CD4-positive, alpha-beta T cell treated with Interleukin-21 for 1 hour (primary cell): ENCODE results near the gene SHKBP1.
"Not testable (repeated sequence)": the region's sequence is repeated elsewhere in the genome, so short reads cannot be mapped to it uniquely, and the experiment has no call there.

Experiments
- DNase-seq: peaks from one replicate; pipeline ENCODE4 v3.0.0-alpha.2; 2020

SHKBP1 gene

GRCh38 chr19:40555978-40556689 is 20.5 kb upstream of the SHKBP1 start:
- no peak for DNase-seq

GRCh38 chr19:40556953-40557530 is 19.6 kb upstream of the SHKBP1 start:
- DNase-seq, result no peak

GRCh38 chr19:40559394-40559793 is 17.3 kb upstream of the SHKBP1 start:
- no peak for DNase-seq

GRCh38 chr19:40560092-40560507 is 16.6 kb upstream of the SHKBP1 start:
- DNase-seq, result no peak

DNA sequence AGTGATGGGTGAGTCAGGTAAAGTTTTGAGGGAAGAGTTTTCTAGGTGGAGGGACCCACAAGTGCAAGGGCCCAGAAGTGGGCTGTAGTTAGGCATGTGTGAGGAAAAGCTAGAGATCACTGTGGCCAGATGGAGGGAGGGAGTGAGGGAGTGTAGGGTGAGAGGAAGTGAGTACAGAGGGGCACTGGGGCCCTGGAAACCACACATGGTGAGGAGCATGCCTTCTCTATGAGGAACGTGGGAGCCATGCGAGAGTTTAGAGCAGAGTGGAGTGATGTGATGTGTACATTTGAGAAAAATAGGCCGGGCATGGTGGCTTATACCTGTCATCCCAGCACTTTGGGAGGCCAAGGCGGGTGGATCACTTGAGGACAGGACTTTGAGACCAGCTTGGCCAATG is 14.7 kb upstream of the SHKBP1 start:
- no peak for DNase-seq

GRCh38 chr19:40564535-40564934 is 12.1 kb upstream of the SHKBP1 start:
- DNase-seq, result not testable (repeated sequence)

DNA sequence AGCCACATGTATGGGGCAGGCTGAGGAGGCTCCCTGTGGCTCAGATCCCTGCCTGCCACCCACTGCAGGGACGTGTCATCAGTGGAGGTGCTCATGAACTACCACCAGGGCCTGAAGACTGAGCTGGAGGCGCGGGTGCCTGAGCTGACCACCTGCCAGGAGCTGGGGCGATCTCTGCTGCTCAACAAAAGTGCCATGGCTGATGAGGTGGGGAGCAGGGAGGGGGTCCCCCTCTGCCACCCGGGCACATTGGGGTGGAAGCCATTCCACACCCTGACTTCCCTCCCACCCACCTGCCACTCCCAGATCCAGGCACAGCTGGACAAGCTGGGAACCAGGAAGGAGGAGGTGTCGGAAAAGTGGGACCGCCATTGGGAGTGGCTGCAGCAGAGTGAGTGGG is 11.3 kb upstream of the SHKBP1 start:
- no peak for DNase-seq

GRCh38 chr19:40565910-40566495 is 10.7 kb upstream of the SHKBP1 start:
- DNase-seq, result no peak

GRCh38 chr19:40567040-40567749 is 9.5 kb upstream of the SHKBP1 start:
- DNase-seq, result no peak

- DNase-seq, result no peak
These were observed 8.8 kb upstream of the SHKBP1 start for GRCh38 chr19:40567750-40568494.

DNA sequence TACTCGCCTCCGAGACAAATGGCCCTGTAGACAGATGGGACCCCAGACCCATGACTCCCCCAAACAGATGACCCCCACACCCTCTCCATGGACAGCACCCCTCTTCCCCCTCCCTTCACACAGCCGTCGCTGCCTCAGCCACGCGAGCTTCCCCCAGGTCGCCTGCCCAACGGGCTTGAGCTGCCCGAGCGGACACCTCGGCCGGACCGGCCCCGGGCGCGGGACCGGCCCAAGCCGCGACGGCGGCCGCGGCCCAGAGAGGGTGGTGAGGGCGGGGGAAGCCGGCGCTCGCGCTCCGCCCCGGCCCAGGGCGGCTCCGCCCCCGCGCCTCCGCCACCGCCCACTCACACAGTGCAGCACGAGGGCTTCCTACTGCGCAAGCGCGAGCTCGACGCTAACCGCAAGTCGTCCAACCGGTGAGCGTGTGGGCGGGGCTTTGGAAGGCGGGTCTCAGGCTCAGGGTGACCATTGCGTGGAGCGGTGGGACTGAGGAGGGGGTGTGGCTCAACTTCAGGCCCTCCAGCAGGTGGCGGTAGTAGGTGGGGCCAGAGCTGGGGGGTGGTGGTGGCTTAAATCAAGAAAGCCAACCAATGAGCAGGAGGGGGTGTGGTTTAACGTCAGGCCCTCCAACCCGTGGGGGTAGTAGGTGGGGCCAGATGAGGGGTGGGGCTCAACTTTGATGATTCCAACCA is 6.2 kb upstream of the SHKBP1 start:
- DNase-seq, result peak; percentile 99

DNA sequence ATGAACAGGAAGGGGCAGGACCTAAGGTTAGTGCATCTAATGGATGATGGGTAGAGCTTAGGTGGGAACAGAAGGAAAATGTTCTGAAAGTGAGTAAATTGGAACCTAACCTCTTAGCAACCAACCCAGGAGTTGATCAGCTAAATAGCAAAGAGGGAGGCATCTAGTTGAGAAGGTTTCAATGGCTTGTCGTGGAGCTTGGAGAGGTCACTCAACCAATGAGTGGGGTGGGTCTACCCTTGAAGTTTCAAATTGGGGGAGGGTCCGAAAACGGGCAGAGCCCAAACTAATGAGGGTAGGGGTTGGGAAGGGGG is 5.7 kb upstream of the SHKBP1 start:
- DNase-seq, result no peak

GRCh38 chr19:40571831-40572495 is 4.7 kb upstream of the SHKBP1 start:
- no peak for DNase-seq

- no peak for DNase-seq
These were observed 1.3 kb upstream of the SHKBP1 start for GRCh38 chr19:40575326-40575725.

DNA sequence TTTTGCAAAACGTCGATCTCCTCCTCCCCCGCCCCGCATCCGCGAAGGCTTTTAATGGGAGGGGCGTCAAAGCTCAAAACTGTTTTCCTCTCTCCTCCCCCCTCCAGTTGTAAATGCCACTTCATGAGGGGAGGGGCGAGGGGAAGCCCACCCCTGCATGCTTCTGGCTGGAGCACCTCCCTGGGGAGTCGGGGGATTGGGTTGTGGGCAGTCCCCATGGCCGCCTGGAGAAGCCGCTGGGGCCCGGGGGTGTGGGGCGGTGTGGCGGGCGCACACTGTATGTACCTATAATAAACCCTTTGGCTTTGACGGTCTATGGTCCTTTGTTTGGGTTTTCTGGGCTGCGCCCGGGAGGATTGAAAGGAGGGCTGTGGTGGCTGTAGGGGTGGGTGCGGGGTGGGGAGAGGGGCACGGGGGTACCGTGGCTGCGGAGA is 505 bp upstream of the SHKBP1 start:
- peak; percentile 43 for DNase-seq

DNA sequence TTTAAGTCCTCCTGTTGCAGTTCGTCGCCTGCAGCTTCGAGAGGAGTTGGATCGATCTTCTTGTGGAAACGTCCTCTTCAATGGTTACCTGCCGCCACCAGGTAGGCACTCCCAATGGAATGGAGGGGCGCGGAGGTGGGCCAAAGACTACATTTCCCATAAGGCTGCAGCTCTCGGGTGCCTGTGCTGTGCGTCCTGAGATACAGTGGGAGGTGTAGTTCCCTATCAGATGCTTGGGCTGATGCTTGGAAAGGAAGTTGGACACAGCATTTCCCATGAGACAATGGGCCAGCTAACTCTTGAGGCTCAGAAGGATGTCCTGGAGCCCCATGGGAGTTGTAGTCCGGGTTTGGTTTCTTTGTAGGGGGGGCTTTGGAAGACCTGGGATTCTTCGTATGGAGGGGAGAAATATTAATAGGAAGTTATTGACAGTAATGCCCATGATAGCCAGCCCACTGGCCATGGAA is 1.8 kb downstream of the SHKBP1 start:
- DNase-seq, result no peak

DNA sequence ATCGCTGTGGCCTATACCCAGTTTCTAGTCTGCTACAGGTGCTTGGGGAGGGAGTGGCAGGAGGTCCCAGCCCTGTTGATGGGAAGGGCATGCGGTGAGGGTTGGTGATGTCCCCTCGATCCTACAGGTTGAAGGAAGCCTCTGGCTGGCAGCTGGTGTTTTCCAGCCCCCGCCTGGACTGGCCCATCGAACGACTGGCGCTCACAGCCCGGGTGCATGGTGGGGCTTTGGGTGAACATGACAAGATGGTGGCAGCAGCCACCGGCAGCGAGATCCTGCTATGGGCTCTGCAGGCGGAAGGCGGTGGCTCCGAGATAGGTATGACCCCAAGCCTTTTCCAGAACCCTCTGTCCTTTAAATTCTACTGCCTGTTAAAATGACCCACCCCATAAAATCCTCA is 3.9 kb downstream of the SHKBP1 start:
- no peak for DNase-seq

GRCh38 chr19:40581531-40581930 is 4.9 kb downstream of the SHKBP1 start:
- DNase-seq, result no peak

DNA sequence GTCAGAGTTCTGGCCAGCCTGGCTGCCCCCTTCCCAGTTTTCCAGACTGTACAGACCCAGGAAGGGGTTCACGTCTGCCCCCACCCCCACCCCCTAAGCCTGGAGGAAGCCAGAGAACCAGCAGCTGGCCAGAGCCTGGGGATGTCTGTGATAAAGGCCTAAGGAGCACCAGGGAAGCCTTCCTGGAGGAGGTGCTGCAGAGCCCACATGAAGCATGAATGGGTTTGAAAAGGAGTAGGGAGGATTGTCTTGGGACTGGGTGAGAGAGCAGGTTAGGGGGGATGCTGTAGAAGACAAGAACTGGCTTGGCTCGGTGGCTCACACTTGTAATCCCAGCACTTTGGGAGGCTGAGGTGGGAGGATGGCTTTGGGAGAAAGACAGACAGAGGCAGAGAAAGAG is 5.8 kb downstream of the SHKBP1 start:
- DNase-seq, result no peak

DNA sequence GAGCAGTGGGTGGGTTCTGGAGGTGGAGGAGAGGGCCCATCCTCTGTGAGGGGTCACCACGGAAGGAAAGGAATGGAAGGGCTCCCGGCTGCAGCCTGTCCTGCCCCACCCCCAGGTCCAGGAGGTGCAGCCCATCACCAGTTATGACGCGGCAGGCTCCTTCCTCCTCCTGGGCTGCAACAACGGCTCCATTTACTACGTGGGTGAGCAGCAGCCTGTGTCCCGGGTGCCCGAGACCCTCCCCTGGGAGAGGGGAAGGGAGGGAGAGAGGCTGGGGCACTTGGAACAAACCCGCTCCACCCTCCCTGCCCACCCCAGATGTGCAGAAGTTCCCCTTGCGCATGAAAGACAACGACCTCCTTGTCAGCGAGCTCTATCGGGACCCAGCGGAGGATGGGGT is 6.6 kb downstream of the SHKBP1 start:
- DNase-seq, result no peak

DNA sequence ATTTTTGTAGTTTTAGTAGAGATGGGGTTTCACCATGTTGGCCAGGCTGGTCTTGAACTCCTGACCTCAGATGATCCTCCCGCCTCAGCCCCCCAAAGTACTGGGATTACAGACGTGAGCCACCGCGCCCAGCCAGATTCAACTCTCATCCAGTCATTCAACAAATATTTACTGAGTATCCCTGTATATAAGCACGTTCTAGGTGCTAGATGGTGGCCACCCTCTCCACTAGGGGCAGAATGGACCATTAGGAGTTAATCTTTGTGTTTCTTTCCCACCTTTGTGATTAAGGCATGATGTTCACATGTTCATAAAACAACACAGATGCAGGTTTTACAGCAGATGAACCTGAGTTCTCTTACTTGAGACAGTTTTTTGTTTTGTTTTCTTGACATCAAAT is 7.3 kb downstream of the SHKBP1 start:
- no peak for DNase-seq
